HepG2 (cell line): Measurements from ENCODE around the gene CEP68.

Source experiments
- SAFB2 ChIP-seq: sonication (generic); formaldehyde crosslinking; IDR thresholded peaks from 2 replicates; pipeline ENCODE4 v1.5.1; 2020; ENCODE audit warnings: missing genetic modification reagents, low read depth, mild to moderate bottlenecking, borderline replicate concordance
- SUZ12 ChIP-seq: fragments of 150-350 bp; IDR thresholded peaks from 2 replicates; pipeline ENCODE4 v1.6.1; 2014; ENCODE audit warnings: low read depth, low read length
- ZNF747 ChIP-seq: sonication (generic); formaldehyde crosslinking; IDR thresholded peaks from 2 replicates; pipeline ENCODE4 v1.8.1; 2023; ENCODE audit warnings: missing genetic modification reagents, mild to moderate bottlenecking, borderline replicate concordance
- TF ChIP-seq, protein P1 (sequence below): sonication (generic); formaldehyde crosslinking; IDR thresholded peaks from 2 replicates; pipeline ENCODE4 v1.5.0; 2020; ENCODE audit warnings: mild to moderate bottlenecking, missing genetic modification reagents, moderate library complexity

DNA sequence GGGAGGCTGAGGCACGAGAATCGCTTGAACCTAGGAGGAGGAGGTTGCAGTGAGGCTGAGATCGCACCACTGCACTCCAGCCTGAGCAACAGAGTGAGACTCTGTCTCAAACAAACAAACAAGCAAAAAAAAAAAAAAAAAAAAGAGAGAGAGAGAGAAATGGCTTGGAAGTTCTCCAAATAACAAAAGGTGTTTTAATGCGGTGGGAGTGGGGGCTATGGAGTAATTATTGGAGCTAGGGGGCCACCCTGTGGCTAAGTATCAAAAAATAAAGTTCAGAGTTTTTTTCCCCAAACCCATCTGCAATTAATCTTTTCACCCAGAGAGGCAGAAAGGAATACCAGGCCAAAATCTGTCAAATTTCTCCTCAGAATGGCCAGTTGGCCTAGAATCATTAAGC, 23.0 kb upstream of the CEP68 start:
- no peak for TF ChIP-seq SAFB2 (CRISPR knock-in tag)
- TF ChIP-seq SUZ12: no peak
- TF ChIP-seq ZNF747 (CRISPR knock-in tag): no peak
- TF ChIP-seq, protein P1, sequence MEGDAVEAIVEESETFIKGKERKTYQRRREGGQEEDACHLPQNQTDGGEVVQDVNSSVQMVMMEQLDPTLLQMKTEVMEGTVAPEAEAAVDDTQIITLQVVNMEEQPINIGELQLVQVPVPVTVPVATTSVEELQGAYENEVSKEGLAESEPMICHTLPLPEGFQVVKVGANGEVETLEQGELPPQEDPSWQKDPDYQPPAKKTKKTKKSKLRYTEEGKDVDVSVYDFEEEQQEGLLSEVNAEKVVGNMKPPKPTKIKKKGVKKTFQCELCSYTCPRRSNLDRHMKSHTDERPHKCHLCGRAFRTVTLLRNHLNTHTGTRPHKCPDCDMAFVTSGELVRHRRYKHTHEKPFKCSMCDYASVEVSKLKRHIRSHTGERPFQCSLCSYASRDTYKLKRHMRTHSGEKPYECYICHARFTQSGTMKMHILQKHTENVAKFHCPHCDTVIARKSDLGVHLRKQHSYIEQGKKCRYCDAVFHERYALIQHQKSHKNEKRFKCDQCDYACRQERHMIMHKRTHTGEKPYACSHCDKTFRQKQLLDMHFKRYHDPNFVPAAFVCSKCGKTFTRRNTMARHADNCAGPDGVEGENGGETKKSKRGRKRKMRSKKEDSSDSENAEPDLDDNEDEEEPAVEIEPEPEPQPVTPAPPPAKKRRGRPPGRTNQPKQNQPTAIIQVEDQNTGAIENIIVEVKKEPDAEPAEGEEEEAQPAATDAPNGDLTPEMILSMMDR (CRISPR knock-in tag): peak; percentile 40; the same call in 1 of the 2 replicates
